HepG2 (cell line): ENCODE data around the gene CDC42EP1. TPM values are rescaled to one million over a fixed set of nuclear protein-coding genes. Genes with fewer than 3 reads are reported as not detected.
A peak's percentile ranks its signal among the peaks of the same experiment; 100 is the strongest.

Source experiments
- FLYWCH1 ChIP-seq: sonication (generic); formaldehyde crosslinking; IDR thresholded peaks from 2 replicates; pipeline ENCODE4 v1.8.1; 2023; ENCODE audit warnings: mild to moderate bottlenecking, missing genetic modification reagents
- FOSL1 ChIP-seq: sonication (generic); formaldehyde crosslinking; IDR thresholded peaks from 2 replicates; pipeline ENCODE4 v1.9.0; 2021; ENCODE audit warnings: missing genetic modification reagents, borderline replicate concordance
- GATAD1 ChIP-seq: IDR thresholded peaks from 2 replicates; pipeline ENCODE4 v1.6.1; 2016; ENCODE audit warnings: missing genetic modification reagents, missing compliant biosample characterization
- HMG20A ChIP-seq: IDR thresholded peaks from 2 replicates; pipeline ENCODE4 v1.6.1; 2016; ENCODE audit warnings: borderline replicate concordance
- JUND ChIP-seq: sonication (generic); formaldehyde crosslinking; IDR thresholded peaks from 2 replicates; pipeline ENCODE4 v1.8.0; 2022; ENCODE audit warnings: mild to moderate bottlenecking, missing genetic modification reagents
- KAT2B ChIP-seq: fragments of 150-350 bp; IDR thresholded peaks from 2 replicates; pipeline ENCODE4 v1.6.1; 2014; ENCODE audit warnings: low read depth, low read length, borderline replicate concordance
- KLF11 ChIP-seq: IDR thresholded peaks from 2 replicates; pipeline ENCODE4 v1.6.1; 2016; ENCODE audit warnings: missing compliant biosample characterization
- MED1 ChIP-seq: sonication (generic); formaldehyde crosslinking; IDR thresholded peaks from 2 replicates; pipeline ENCODE4 v1.4.0; 2020; ENCODE audit warnings: missing genetic modification reagents
- NRL ChIP-seq: sonication (generic); formaldehyde crosslinking; IDR thresholded peaks from 2 replicates; pipeline ENCODE4 v1.5.0; 2020; ENCODE audit warnings: missing genetic modification reagents, mild to moderate bottlenecking, moderate library complexity, borderline replicate concordance
- POLR2A ChIP-seq, 2 experiments: IDR thresholded peaks; 2 replicates each; pipeline ENCODE4 v1.6.1; 2011; ENCODE audit warnings: low read depth in 2 of 2, low read length in 2 of 2, mild to moderate bottlenecking in 1 of 2, moderate library complexity in 1 of 2; ENCODE audit not compliant: insufficient read depth in 1 of 2
- RARA ChIP-seq: IDR thresholded peaks from 2 replicates; pipeline ENCODE4 v1.6.1; 2016; ENCODE audit warnings: missing genetic modification reagents, missing compliant biosample characterization
- SMARCE1 ChIP-seq: fragments of 450-650 bp; IDR thresholded peaks from 2 replicates; pipeline ENCODE4 v1.6.1; 2017; ENCODE audit warnings: borderline replicate concordance
- ZEB1 ChIP-seq: IDR thresholded peaks from 2 replicates; pipeline ENCODE4 v1.6.1; 2012; ENCODE audit warnings: mild to moderate bottlenecking, low read depth, inconsistent platforms; ENCODE audit not compliant: insufficient replicate concordance
- ZFP36L1 ChIP-seq: sonication (generic); formaldehyde crosslinking; IDR thresholded peaks from 2 replicates; pipeline ENCODE4 v1.8.0; 2022; ENCODE audit warnings: mild to moderate bottlenecking, missing genetic modification reagents, moderate library complexity
- ZNF180 ChIP-seq: sonication (generic); formaldehyde crosslinking; IDR thresholded peaks from 2 replicates; pipeline ENCODE4 v1.4.0; 2020; ENCODE audit warnings: low read depth, missing genetic modification reagents, borderline replicate concordance
- ZNF230 ChIP-seq: sonication (generic); formaldehyde crosslinking; IDR thresholded peaks from 2 replicates; pipeline ENCODE4 v1.4.0; 2020; ENCODE audit warnings: mild to moderate bottlenecking, missing genetic modification reagents
- ZNF263 ChIP-seq: sonication (generic); formaldehyde crosslinking; IDR thresholded peaks from 2 replicates; pipeline ENCODE4 v1.4.0; 2020; ENCODE audit warnings: missing genetic modification reagents
- ZNF329 ChIP-seq: sonication (generic); formaldehyde crosslinking; IDR thresholded peaks from 2 replicates; pipeline ENCODE4 v1.9.0; 2021; ENCODE audit warnings: low read depth, mild to moderate bottlenecking, missing genetic modification reagents
- ZNF431 ChIP-seq: sonication (generic); formaldehyde crosslinking; IDR thresholded peaks from 2 replicates; pipeline ENCODE4 v1.9.0; 2022; ENCODE audit warnings: missing genetic modification reagents, low read depth, mild to moderate bottlenecking, borderline replicate concordance
- ZNF550 ChIP-seq: sonication (generic); formaldehyde crosslinking; IDR thresholded peaks from 2 replicates; pipeline ENCODE4 v1.4.0; 2020; ENCODE audit warnings: mild to moderate bottlenecking, missing genetic modification reagents, borderline replicate concordance
- ZNF883 ChIP-seq: sonication (generic); formaldehyde crosslinking; IDR thresholded peaks from 2 replicates; pipeline ENCODE4 v1.5.1; 2020; ENCODE audit warnings: mild to moderate bottlenecking, missing genetic modification reagents; ENCODE audit errors: not compliant biosample characterization
- polyA plus RNA-seq, 8 experiments: library from polyadenylated mRNA; depleted of rRNA in 3 of 8; stranded (reverse) in 7 of 8; unstranded in 1 of 8; fragments of >200 nt; fragmentation: Illumina TruSeq in 4 of 8; extraction: Trizol in 4 of 8; gene quantifications; 2 replicates each; pipeline versions ENCODE4 v1.2.1 to v1.2.3, GENCODE V29; 2011 to 2016; ENCODE audit warnings: low read depth in 4 of 8, missing spikeins in 1 of 8, mixed read lengths in 1 of 8; ENCODE audit not compliant: insufficient read depth in 1 of 8
- total RNA-seq, 5 experiments: library from RNA; depleted of rRNA; stranded (reverse); fragments of >200 nt; fragmentation: Illumina TruSeq; extraction: Trizol; gene quantifications; 2 replicates each; pipeline ENCODE4 v1.2.3, GENCODE V29; 2016; ENCODE audit warnings: low read depth in 1 of 5
- TF ChIP-seq, protein P1 (sequence below): sonication (generic); formaldehyde crosslinking; IDR thresholded peaks from 2 replicates; pipeline ENCODE4 v1.4.0; 2020; ENCODE audit warnings: missing genetic modification reagents
- TF ChIP-seq, protein P2 (sequence below): conservative IDR thresholded peaks from 2 replicates; pipeline ENCODE4 v1.6.1; 2018; ENCODE audit warnings: missing genetic modification reagents
- TF ChIP-seq, protein P3 (sequence below): sonication (generic); formaldehyde crosslinking; IDR thresholded peaks from 2 replicates; pipeline ENCODE4 v1.4.0; 2020; ENCODE audit warnings: mild to moderate bottlenecking, missing genetic modification reagents
- TF ChIP-seq, protein P4 (sequence below): sonication (generic); formaldehyde crosslinking; IDR thresholded peaks from 2 replicates; pipeline ENCODE4 v1.4.0; 2020; ENCODE audit warnings: missing genetic modification reagents

CDC42EP1 gene
- total and polyA plus RNA-seq, 2 of the 13 experiments (the other 11 are each of a cell fraction or from before 2014, with no cell fraction given), result 17.1 to 29.5 TPM

DNA sequence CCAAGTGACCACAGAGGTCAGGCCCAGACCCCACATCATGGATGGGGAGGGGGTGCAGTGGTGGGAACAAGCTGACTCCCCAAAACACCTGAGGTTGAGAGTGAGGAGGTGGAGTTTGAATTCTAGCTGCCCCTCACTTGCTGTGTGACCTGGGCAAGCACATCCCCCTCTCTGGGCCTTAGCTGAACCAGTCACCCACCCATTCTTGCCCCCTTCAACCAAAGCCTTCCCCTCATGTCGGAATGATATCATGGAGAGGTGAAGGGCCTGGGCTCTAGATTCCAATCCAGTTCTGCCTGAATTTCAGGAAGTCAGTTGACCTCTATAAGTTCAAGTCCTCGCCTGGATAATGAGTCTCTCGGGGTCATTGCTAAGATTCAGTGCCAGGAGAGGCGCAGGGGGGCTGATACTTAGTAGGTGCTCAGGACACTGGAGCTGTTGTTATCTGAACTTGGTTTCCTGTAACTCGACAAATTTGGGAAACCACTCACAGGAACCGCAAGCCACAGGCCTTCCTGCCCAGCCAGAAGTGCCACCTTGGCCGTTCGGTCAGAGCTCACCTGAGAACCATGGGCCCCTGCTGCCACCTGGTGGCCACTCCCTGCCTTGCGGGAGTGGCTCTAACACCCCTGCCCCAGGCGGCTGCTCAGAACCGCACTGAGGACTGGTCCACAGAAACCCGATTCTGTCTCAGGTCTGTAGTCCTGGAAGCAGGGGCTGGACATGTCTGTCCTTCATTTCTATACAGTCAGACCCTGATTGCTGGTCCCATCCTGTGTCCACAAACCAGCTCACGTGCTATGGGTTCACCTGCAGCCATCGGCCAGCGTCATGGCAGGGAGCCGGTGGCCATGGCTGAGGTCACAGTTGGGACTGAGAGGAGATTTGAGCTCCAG, 6.9 kb downstream of the CDC42EP1 start (continued):
- TF ChIP-seq, protein P1, sequence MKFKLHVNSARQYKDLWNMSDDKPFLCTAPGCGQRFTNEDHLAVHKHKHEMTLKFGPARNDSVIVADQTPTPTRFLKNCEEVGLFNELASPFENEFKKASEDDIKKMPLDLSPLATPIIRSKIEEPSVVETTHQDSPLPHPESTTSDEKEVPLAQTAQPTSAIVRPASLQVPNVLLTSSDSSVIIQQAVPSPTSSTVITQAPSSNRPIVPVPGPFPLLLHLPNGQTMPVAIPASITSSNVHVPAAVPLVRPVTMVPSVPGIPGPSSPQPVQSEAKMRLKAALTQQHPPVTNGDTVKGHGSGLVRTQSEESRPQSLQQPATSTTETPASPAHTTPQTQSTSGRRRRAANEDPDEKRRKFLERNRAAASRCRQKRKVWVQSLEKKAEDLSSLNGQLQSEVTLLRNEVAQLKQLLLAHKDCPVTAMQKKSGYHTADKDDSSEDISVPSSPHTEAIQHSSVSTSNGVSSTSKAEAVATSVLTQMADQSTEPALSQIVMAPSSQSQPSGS, result peak; percentile 52; the same call in 1 of the 2 replicates
- TF ChIP-seq FOSL1 (CRISPR knock-in tag) (no peak), ZFP36L1 (no peak), RARA (0 out of 2 replicates have a peak, but pooled peaks have one; percentile 20), POLR2A (IDR thresholded peaks at IDR 0.05; ENCODE audit: insufficient read depth in 1 of 2, low read depth in 2 of 2, low read length in 2 of 2) (peak; percentile 10 to 40; a peak in 1 of 4 replicates), ZNF263 (CRISPR knock-in tag) (no peak), ZNF431 (CRISPR knock-in tag) (no peak), ZNF883 (CRISPR knock-in tag) (no peak), GATAD1 (CRISPR knock-in tag) (no peak), JUND (CRISPR knock-in tag) (no peak), NRL (CRISPR knock-in tag) (0 out of 2 replicates have a peak, but pooled peaks have one; percentile 76), HMG20A (CRISPR knock-in tag) (no peak), ZEB1 (no peak), ZNF329 (CRISPR knock-in tag) (no peak; the same call in 1 of the 2 replicates), KLF11 (CRISPR knock-in tag) (no peak), ZNF230 (CRISPR knock-in tag) (no peak), MED1 (CRISPR knock-in tag) (peak; percentile 68; the same call in 1 of the 2 replicates), KAT2B (no peak), SMARCE1 (no peak), FLYWCH1 (CRISPR knock-in tag) (no peak), ZNF180 (CRISPR knock-in tag) (no peak), ZNF550 (CRISPR knock-in tag) (no peak)
- TF ChIP-seq, protein P2, sequence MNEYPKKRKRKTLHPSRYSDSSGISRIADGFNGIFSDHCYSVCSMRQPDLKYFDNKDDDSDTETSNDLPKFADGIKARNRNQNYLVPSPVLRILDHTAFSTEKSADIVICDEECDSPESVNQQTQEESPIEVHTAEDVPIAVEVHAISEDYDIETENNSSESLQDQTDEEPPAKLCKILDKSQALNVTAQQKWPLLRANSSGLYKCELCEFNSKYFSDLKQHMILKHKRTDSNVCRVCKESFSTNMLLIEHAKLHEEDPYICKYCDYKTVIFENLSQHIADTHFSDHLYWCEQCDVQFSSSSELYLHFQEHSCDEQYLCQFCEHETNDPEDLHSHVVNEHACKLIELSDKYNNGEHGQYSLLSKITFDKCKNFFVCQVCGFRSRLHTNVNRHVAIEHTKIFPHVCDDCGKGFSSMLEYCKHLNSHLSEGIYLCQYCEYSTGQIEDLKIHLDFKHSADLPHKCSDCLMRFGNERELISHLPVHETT, result no peak
- TF ChIP-seq, protein P3, sequence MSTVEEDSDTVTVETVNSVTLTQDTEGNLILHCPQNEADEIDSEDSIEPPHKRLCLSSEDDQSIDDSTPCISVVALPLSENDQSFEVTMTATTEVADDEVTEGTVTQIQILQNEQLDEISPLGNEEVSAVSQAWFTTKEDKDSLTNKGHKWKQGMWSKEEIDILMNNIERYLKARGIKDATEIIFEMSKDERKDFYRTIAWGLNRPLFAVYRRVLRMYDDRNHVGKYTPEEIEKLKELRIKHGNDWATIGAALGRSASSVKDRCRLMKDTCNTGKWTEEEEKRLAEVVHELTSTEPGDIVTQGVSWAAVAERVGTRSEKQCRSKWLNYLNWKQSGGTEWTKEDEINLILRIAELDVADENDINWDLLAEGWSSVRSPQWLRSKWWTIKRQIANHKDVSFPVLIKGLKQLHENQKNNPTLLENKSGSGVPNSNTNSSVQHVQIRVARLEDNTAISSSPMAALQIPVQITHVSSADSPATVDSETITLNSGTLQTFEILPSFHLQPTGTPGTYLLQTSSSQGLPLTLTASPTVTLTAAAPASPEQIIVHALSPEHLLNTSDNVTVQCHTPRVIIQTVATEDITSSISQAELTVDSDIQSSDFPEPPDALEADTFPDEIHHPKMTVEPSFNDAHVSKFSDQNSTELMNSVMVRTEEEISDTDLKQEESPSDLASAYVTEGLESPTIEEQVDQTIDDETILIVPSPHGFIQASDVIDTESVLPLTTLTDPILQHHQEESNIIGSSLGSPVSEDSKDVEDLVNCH (CRISPR knock-in tag), result no peak
- TF ChIP-seq, protein P4, sequence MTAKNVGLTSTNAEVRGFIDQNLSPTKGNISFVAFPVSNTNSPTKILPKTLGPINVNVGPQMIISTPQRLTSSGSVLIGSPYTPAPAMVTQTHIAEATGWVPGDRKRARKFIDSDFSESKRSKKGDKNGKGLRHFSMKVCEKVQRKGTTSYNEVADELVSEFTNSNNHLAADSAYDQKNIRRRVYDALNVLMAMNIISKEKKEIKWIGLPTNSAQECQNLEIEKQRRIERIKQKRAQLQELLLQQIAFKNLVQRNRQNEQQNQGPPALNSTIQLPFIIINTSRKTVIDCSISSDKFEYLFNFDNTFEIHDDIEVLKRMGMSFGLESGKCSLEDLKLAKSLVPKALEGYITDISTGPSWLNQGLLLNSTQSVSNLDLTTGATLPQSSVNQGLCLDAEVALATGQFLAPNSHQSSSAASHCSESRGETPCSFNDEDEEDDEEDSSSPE (CRISPR knock-in tag), result no peak
